DMS 273 (cell line): ENCODE results near the gene CLN6.

Experiments used
- DNase-seq: peaks from one replicate; lab custom pipeline; 2025; ENCODE audit not compliant: unreplicated experiment; lab: John Stamatoyannopoulos, UW

CLN6 gene

GRCh38 chr15:68229386-68230156 is at the start of gene CLN6:
Gene CLN6 (minus strand): TSS chr15:68229728. CDS start chr15:68229584, 144 bp downstream.
- DNase-seq = peak; percentile 90

- peak; percentile 71 for DNase-seq
These were observed 49.3 kb upstream of the CLN6 start for GRCh38 chr15:68278595-68279405.

- no peak for DNase-seq
These were observed 48.7 kb upstream of the CLN6 start for GRCh38 chr15:68278345-68278594.

- DNase-seq = peak; percentile 94
These were observed 48.2 kb upstream of the CLN6 start, which contains the start of gene FEM1B for GRCh38 chr15:68277603-68278344. Gene FEM1B (plus strand): TSS chr15:68277745. CDS start chr15:68278418, 673 bp downstream.

- peak; percentile 80 for DNase-seq
These were observed 47.6 kb upstream of the CLN6 start for GRCh38 chr15:68277131-68277602.

- no peak for DNase-seq
These were observed 47.1 kb upstream of the CLN6 start for GRCh38 chr15:68276668-68277067.

GRCh38 chr15:68275165-68275746 is 45.7 kb upstream of the CLN6 start:
- DNase-seq = no peak

GRCh38 chr15:68274201-68274848 is 44.8 kb upstream of the CLN6 start:
- no peak for DNase-seq

GRCh38 chr15:68272721-68273271 is 43.3 kb upstream of the CLN6 start:
- DNase-seq = no peak

- peak; percentile 19 for DNase-seq
These were observed 42.4 kb upstream of the CLN6 start for GRCh38 chr15:68271854-68272471.

GRCh38 chr15:68268405-68268804 is 38.9 kb upstream of the CLN6 start:
- peak; percentile 23 for DNase-seq

GRCh38 chr15:68265674-68266073 is 36.1 kb upstream of the CLN6 start:
- DNase-seq = no peak

- DNase-seq = no peak
These were observed 35.6 kb upstream of the CLN6 start for GRCh38 chr15:68265081-68265480.

- DNase-seq = no peak
These were observed 34.8 kb upstream of the CLN6 start for GRCh38 chr15:68264282-68264681.

GRCh38 chr15:68262514-68263356 is 33.2 kb upstream of the CLN6 start:
- DNase-seq = no peak

- no peak for DNase-seq
These were observed 32.5 kb upstream of the CLN6 start for GRCh38 chr15:68261980-68262379.

- DNase-seq = no peak
These were observed 31.7 kb upstream of the CLN6 start for GRCh38 chr15:68261241-68261640.

GRCh38 chr15:68259883-68260282 is 30.4 kb upstream of the CLN6 start:
- DNase-seq = peak; percentile 66

- no peak for DNase-seq
These were observed 29.2 kb upstream of the CLN6 start for GRCh38 chr15:68258692-68259091.
